IPS-11a (cell line): ENCODE data around the gene SF3A2.

Source experiments
- H3K4me3 ChIP-seq: one replicate; pipeline ENCODE4 v1.5.1; 2013; ENCODE audit warnings: low read depth, low read length, control low read depth

Gene SF3A2

DNA sequence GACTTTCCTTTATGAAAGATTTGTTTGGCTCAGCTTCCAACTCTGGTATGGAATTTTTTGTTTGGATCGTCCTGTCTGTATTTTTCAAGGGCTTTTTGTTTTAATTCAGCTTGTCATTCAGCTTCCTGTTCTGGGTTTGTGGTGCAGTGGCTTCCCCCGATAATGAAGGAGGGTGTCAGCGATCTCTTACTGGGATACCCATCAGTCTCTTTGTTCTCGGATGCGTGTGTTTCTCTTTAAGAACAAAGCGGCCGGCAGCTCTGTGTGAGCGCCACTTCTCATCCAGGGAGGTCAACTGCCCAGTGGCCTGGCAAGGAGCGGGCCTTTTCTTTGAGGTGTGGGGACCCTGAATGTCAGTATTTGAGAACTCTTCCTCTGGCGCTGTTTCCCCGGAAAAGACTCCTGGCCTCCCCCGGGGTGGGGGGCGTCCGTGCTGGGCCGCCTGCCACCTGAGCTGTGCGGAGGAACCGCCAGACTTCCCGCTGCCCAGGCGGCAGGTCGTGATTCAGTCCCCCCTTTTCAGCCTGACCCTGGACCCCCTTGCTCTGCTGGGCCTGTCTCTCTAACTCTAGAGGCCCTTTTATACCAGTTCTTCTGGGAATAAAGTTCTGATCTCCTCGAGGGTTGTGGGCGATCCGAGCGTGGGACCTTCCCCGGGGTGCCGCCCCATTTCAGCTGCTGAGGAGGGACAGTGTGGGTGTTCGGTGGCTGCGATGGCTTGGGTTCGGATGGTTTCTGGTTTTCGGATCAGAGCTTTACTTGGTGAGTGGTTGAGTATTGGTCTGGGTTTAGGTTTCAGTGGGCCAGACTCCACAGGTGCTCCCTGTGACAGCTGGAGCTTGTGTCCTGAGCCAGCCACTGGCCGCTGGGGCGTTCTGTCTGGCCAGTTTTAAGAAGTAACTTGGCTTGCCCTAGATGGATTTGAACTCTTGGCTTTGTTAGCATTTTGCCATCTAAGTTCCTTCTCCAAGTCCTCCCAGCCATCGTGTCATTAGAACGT is 3.4 kb downstream of the SF3A2 start:
- H3K4me3 ChIP-seq: no peak overlapping the region

DNA sequence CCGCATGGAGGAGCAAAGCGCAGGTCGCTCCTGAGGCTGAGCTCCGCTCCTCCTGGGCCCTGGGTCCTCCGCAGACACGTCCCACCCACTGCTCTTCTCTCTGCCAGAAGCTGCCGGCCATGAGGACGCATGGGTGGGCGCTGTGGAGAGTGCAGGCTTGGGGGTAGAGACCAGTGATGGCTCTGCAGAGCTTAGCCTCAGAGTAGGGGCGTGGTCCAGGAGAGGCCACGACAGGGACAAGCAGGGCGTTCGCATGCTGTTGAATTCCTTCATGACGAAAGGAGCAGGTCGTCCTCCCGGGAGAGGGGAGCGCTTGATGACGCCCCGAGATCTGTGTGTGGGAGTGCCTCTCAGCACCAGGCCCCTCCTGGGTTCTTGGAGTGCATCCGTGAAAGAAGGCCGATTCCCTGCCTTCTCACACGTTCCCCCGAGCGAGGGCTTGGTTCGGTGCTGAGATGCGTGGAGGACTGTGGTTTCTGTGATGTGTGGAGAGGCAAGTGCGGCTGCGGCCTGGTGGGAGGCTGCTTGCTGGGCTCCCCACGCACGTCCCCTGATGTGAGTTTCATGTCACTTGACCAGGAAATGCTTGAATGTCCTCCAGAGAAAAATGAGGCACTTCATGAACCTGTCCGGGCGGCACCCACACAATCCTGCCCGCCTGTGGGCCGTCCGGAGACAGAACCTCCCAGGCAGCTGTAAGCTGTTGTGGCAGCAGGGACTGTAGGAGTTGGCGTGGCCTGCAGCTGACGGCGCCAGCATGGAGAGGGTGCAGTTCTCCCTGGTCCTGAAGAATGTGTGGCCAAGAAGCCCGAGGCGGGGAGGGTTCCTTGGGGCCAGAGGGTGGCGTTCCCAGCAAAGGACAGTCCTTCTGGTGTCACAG is 4.5 kb downstream of the SF3A2 start:
- H3K4me3 ChIP-seq: no peak overlapping the region

DNA sequence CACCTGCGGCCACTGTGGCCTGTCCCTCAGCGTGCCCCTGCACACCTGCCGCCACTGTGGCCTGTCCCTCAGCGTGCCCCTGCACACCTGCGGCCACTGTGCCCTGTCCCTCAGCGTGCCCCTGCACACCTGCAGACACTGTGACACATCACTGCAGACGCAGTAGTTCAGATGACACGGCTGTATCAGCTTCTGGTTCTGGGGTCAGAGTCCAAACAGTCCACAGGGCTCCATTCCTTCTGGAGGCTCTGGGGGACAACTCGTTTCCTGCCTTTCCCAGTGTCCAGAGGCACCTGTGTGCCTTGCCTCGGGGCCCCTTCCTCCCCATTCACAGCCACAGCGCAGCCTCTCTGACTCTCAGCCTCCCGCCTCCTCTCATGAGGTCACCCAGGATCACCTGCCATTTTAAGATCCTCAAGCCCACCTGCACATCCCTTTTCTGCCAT is 5.5 kb downstream of the SF3A2 start:
- no peak overlapping the region for H3K4me3 ChIP-seq

DNA sequence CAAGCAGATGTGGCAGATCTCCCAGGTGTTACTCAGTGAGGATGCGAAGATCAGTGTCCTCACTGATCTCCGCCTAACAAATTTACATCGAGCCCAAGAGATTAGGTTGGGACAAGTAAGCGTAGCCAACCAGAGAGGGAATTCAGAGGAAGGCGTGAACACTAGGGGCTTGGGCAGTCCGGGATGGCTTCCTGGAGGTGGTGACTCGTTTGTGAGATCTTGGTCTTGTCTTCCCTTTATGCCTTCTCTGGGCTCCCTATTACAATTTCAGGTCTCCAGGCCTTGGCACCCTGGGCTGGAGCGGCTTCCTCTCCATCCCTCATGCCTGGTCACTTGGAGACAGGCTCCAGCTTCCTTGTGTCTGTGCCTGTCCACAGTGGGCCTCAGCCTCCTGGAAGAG is 6.2 kb downstream of the SF3A2 start:
- no peak overlapping the region for H3K4me3 ChIP-seq

DNA sequence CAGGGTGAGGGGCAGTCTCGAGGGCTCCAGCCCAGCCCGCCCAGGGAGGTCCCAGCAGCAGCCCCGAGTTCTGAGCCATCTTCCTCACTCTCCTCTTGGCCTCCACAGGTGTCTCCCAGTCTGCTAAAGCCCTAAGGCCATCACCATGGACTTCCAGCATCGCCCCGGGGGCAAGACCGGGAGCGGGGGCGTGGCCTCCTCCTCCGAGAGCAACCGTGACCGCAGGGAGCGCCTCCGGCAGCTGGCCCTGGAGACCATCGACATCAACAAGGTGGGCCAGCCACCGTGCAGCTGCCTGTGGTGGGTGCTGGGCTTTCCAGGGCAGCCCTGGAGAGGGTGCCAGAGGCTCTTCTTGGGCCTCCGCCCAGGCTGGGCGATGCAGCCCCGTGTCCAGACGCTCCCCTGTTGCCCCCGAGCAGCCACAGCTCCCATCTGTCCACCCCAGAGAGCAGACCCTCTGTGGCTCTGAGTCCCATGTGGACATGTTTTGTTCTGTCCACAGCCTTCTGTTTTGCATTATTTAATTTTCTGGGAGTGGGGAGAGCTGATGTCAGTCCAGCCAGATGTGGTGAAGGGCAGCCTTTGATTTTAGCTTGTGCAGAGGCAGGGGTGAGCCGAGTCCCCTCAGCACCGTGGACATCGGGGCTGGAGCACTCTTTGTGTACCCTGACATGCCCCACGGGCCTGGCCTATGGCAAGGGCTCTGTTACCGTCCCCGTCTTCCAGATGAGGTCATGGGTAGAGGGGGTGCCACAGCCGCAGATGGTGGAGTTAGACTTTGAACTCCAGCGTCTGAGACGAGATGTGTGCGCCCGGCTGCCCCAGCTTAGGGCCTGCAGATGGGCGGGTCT is 6.9 kb downstream of the SF3A2 start:
- H3K4me3 ChIP-seq: no peak overlapping the region

DNA sequence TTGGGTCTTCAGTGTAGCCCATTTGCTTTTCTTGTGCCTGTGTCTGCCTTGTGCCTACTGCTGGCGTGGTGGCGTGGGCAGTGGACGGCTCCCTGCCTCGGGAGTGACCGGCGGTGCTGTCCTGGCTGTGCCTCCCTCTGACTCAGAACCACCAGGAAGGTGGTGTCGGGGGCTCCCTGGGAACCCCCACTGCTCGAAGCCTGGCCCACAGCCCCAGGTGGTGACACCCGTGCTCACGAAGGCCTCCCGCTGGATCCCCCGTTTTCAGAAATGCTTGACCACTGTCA is 7.4 kb downstream of the SF3A2 start:
- no peak overlapping the region for H3K4me3 ChIP-seq

DNA sequence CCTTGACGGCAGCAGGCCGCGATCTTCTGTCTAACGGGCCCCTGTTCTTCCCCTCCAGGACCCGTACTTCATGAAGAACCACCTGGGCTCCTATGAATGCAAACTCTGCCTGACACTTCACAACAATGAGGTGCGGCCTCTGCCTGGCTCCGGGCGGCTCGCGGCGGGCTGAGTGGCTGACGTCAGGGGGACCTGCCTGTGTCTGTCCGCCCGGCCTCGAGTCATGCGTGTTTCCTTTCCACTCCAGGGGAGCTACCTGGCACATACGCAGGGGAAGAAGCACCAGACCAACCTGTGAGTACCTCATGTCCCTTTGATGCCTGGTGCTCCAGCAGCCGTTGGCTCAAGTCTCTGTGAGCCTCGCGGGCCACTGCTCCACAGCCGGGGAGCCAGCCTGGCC is 7.9 kb downstream of the SF3A2 start:
- H3K4me3 ChIP-seq: no peak overlapping the region

DNA sequence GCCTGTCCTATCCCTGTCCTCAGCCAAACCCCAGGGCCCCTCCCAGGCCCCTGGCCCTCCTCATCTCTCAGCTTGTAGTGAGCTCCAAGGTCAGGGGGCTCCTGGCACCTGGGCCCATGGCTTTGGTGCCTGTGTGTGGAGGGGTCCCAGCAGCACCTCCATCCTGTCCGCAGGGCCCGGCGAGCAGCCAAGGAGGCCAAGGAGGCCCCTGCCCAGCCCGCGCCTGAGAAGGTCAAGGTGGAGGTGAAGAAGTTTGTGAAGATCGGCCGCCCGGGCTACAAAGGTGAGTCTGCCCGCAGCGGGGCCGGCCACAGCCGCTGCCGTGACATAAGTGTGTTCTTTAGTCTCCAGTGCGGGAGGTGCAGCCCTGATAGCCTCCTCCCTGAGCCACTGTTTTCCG is 8.6 kb downstream of the SF3A2 start:
- H3K4me3 ChIP-seq: no peak overlapping the region

DNA sequence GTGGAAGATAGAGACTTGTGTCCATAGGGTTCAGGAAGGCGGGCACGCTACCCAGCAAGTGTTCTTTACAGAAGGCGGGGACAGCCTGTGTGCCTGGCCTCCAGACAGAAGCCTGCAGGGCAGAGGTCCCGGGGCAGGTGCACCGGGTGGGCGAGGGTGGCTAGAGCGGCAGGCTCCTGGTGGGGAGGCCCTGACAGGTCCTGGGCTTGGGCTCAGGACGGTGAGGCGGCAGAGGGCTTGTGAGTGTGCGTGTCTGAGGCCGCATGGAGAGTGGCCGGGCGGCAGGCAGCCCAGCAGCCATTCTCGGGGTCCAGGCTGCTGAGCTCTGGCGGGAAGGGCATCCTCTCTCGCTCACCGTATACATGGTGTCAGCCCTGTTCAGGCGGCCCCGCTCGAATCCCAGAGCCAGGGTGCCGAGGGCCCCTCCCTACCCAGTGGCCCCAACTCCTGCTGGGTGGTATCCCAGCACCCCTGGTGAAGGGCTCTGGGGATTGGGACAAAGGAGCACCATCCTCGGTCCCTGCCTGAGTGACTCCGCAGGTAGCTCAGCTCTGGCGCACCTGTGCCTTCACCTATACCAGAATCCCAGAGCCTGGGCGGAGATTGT is 9.5 kb downstream of the SF3A2 start:
- no peak overlapping the region for H3K4me3 ChIP-seq

DNA sequence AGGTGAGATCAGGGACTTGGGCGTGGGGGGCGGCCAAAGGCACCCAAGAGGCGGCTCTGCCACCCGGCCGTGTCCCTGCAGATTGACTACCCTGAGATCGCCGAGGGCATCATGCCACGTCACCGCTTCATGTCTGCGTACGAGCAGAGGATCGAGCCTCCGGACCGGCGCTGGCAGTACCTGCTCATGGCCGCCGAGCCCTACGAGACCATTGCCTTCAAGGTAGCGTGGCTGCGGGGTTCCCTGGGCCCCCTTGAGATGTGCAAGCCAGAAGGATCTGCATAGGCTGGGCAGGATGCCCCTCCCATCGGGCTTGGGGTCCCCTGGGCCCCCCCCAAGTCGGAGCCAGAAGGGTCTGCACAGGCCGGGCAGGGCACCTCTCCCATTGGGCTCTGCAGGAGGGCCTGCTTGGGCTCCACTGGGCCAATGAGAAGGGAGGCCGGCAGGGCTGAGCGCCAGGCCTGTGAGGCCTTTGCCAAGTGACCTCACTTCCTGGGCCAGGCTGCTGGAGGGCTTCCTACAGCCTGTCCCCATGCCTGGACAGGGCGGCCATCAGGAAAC is 10.3 kb downstream of the SF3A2 start:
- H3K4me3 ChIP-seq: no peak overlapping the region

DNA sequence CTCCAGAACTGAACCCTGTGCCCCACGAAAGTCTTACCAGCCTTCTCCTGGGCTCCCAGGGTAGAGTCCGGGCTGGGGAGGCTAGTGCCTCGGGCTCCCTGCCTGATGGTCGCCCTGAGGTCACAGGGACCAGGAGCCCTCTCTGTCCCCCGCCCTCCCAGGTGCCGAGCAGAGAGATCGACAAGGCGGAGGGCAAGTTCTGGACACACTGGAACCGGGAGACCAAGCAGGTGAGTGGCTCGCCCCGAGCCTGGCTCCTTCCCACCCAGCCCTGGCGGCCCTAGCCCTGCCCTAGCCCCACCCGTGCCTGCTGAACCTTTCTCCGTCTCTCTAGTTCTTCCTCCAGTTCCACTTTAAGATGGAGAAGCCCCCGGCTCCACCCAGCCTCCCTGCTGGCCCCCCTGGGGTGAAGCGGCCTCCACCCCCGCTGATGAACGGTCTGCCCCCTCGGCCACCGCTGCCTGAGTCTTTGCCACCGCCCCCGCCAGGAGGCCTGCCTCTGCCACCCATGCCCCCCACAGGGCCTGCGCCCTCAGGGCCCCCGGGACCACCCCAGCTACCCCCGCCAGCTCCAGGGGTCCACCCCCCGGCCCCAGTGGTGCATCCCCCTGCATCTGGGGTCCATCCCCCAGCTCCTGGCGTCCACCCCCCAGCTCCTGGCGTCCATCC is 10.9 kb downstream of the SF3A2 start:
- H3K4me3 ChIP-seq: no peak overlapping the region

DNA sequence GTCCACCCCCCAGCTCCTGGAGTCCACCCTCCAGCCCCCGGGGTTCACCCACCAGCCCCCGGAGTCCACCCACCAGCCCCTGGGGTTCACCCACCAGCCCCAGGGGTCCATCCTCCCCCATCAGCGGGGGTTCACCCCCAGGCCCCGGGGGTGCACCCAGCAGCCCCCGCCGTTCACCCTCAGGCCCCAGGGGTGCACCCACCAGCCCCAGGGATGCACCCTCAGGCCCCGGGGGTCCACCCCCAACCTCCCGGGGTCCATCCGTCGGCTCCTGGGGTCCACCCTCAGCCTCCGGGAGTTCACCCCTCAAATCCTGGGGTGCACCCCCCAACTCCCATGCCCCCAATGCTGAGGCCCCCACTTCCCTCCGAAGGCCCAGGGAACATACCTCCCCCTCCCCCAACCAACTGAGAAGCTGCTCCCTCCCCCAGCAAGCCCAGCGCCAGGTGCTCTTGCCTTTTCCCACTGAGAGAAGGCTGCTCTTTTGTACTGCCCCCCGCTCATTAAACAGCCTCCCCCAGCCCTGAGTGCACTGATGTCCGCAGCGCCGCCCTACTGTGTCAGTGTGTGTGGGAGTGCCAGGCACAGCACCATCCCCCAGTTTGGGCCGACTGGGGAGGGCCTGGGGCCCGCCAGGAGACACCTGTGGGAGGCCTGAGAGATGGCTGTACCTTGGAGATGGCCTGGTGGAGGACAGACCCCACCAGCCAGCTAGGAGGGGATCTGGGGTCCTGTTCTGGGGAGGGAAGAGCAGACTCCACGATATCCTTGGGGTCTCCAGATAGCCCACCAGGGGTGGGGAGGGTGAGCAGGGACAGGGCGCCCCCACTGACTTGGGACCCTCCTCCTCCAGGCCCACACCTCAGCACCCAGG is 11.7 kb downstream of the SF3A2 start:
- no peak overlapping the region for H3K4me3 ChIP-seq

DNA sequence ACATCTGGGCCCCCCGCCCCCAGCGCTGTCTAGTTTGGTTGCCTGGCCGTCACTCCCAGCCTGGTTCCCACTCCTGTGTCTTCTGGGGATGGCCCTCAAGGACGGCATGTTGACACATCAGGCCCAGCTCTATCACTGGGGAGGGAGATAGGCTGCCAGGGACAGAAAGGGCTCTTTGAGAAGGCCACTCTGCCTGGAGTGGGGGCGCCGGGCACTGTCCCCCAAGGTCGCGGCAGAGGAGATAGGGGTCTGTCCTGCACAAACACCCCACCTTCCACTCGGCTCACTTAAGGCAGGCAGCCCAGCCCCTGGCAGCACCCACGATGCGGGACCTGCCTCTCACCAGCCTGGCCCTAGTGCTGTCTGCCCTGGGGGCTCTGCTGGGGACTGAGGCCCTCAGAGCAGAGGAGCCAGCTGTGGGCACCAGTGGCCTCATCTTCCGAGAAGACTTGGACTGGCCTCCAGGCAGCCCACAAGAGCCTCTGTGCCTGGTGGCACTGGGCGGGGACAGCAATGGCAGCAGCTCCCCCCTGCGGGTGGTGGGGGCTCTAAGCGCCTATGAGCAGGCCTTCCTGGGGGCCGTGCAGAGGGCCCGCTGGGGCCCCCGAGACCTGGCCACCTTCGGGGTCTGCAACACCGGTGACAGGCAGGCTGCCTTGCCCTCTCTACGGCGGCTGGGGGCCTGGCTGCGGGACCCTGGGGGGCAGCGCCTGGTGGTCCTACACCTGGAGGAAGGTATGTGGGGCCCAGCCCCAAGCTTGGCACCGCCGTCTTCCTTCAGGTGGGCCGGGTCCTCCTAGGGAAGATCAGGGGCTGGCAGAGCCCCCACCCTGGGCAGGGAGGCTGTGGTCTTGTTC is 12.6 kb downstream of the SF3A2 start, which contains the start of gene AMH:
Gene AMH (plus strand): TSS at position 314 of the 857 bp plus-strand sequence. CDS start 10 bp downstream, at position 324.
- H3K4me3 ChIP-seq: no peak within 1 kb of the TSS

DNA sequence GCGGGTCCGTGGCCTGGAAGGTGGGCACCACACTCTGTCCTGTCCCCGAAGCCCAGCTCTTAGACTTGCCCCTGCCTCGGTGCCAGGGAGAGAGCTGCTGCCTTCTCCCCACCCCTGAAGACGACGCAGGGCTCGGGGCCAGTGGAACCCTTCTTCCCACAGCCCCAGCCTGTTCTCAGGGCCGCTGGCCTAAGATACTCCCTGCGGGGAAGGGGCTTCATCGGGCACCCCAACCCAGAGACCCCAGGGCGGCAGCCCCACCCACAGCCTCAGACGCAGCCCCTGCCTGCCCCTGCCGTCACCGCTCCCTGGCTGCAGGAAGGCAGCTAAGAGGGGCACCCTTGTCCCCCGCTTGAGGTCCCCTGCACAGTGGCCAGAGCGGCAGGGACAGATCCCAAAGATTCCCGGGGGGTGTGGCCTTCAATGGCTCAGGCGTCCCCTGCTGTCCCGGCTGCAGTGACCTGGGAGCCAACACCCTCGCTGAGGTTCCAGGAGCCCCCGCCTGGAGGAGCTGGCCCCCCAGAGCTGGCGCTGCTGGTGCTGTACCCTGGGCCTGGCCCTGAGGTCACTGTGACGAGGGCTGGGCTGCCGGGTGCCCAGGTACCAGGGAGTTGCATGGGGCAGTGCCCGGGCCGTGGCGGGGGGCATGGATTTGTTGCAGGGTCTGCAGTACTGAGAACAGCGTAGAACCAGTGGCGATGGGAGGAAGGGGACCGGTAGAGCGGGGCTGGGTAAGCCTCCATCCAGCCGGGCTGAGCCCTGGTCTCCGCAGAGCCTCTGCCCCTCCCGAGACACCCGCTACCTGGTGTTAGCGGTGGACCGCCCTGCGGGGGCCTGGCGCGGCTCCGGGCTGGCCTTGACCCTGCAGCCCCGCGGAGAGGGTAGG is 13.5 kb downstream of the SF3A2 start:
- H3K4me3 ChIP-seq: no peak overlapping the region

DNA sequence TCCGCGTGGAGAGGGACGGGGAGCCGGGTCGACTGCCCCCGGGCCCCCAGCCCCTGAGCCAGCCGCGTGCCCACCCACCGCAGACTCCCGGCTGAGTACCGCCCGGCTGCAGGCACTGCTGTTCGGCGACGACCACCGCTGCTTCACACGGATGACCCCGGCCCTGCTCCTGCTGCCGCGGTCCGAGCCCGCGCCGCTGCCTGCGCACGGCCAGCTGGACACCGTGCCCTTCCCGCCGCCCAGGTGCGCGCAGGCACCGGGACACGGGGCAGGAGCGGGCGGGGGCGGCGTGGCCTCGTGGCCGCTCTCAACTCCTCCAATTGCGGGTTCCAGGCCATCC is 14.1 kb downstream of the SF3A2 start:
- H3K4me3 ChIP-seq: no peak overlapping the region

DNA sequence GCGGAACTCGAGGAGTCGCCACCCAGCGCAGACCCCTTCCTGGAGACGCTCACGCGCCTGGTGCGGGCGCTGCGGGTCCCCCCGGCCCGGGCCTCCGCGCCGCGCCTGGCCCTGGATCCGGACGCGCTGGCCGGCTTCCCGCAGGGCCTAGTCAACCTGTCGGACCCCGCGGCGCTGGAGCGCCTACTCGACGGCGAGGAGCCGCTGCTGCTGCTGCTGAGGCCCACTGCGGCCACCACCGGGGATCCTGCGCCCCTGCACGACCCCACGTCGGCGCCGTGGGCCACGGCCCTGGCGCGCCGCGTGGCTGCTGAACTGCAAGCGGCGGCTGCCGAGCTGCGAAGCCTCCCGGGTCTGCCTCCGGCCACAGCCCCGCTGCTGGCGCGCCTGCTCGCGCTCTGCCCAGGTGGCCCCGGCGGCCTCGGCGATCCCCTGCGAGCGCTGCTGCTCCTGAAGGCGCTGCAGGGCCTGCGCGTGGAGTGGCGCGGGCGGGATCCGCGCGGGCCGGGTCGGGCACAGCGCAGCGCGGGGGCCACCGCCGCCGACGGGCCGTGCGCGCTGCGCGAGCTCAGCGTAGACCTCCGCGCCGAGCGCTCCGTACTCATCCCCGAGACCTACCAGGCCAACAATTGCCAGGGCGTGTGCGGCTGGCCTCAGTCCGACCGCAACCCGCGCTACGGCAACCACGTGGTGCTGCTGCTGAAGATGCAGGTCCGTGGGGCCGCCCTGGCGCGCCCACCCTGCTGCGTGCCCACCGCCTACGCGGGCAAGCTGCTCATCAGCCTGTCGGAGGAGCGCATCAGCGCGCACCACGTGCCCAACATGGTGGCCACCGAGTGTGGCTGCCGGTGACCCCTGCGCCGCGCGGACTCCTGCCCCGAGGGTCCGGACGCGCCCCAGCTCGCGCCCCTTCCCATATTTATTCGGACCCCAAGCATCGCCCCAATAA is 14.8 kb downstream of the SF3A2 start:
- H3K4me3 ChIP-seq: no peak overlapping the region
